H9 (cell line): Measurements from ENCODE around the gene BOD1L2. TPM values are rescaled to one million over a fixed set of nuclear protein-coding genes. Genes with fewer than 3 reads are reported as not detected.

Experiments
- DNase-seq: peaks from one replicate; pipeline ENCODE4 v3.0.0-alpha.2; 2017
- H2AFZ ChIP-seq: one replicate; pipeline ENCODE4 v1.6.1; 2013; ENCODE audit warnings: mild to moderate bottlenecking, low read length, control low read depth, moderate library complexity
- H2AK5ac ChIP-seq: 2 replicates; pipeline ENCODE4 v1.6.1; 2013; ENCODE audit warnings: low read length, control low read depth, mixed read lengths; ENCODE audit not compliant: insufficient read length
- H2BK120ac ChIP-seq: one replicate; pipeline ENCODE4 v1.6.1; 2013; ENCODE audit warnings: low read depth, mild to moderate bottlenecking, low read length, control low read depth, inconsistent platforms; ENCODE audit not compliant: poor library complexity, severe bottlenecking
- H2BK12ac ChIP-seq: 2 replicates; pipeline ENCODE4 v1.6.1; 2013; ENCODE audit warnings: low read length, control low read depth, mixed read lengths, low read depth; ENCODE audit not compliant: insufficient read length
- H2BK15ac ChIP-seq: 2 replicates; pipeline ENCODE4 v1.6.1; 2013; ENCODE audit warnings: low read depth, low read length, control low read depth
- H2BK20ac ChIP-seq: one replicate; pipeline ENCODE4 v1.6.1; 2013; ENCODE audit warnings: low read depth, mild to moderate bottlenecking, low read length, control low read depth, inconsistent platforms; ENCODE audit not compliant: poor library complexity, severe bottlenecking
- H2BK5ac ChIP-seq: 2 replicates; pipeline ENCODE4 v1.6.1; 2013; ENCODE audit warnings: low read length, control low read depth, mixed read lengths; ENCODE audit not compliant: insufficient read length
- H3K14ac ChIP-seq: 2 replicates; pipeline ENCODE4 v1.6.1; 2013; ENCODE audit warnings: low read length, control low read depth; ENCODE audit not compliant: insufficient read depth
- H3K18ac ChIP-seq: 2 replicates; pipeline ENCODE4 v1.6.1; 2013; ENCODE audit warnings: low read depth, mild to moderate bottlenecking, mixed read lengths, low read length, control low read depth; ENCODE audit not compliant: insufficient read length
- H3K23ac ChIP-seq: 2 replicates; pipeline ENCODE4 v1.6.1; 2013; ENCODE audit warnings: low read length, control low read depth, mixed read lengths, low read depth; ENCODE audit not compliant: insufficient read length
- H3K23me2 ChIP-seq: 2 replicates; pipeline ENCODE4 v1.6.1; 2013; ENCODE audit warnings: low read depth, mild to moderate bottlenecking, mixed read lengths, low read length, control low read depth; ENCODE audit not compliant: insufficient read length, poor library complexity, severe bottlenecking
- H3K27ac ChIP-seq: 2 replicates; pipeline ENCODE4 v1.5.1; 2013; ENCODE audit warnings: low read length, control low read depth, mixed read lengths, low read depth; ENCODE audit not compliant: insufficient read length
- H3K27me3 ChIP-seq: 2 replicates; pipeline ENCODE4 v1.6.1; 2013; ENCODE audit warnings: low read length, control low read depth, inconsistent platforms; ENCODE audit not compliant: insufficient read depth
- H3K4ac ChIP-seq: 2 replicates; pipeline ENCODE4 v1.6.1; 2013; ENCODE audit warnings: low read depth, mild to moderate bottlenecking, control low read depth, inconsistent platforms, low read length, moderate library complexity
- H3K4me1 ChIP-seq: 2 replicates; pipeline ENCODE4 v1.6.1; 2013; ENCODE audit warnings: low read length, control low read depth, inconsistent platforms; ENCODE audit not compliant: insufficient read depth
- H3K4me2 ChIP-seq: 2 replicates; pipeline ENCODE4 v1.6.1; 2013; ENCODE audit warnings: low read length, control low read depth, mixed read lengths; ENCODE audit not compliant: insufficient read length, insufficient read depth
- H3K56ac ChIP-seq: 2 replicates; pipeline ENCODE4 v1.6.1; 2013; ENCODE audit warnings: low read depth, mild to moderate bottlenecking, mixed read lengths, low read length, control low read depth; ENCODE audit not compliant: insufficient read length
- H3K79me1 ChIP-seq: 2 replicates; pipeline ENCODE4 v1.6.1; 2013; ENCODE audit warnings: low read depth, mild to moderate bottlenecking, moderate library complexity, low read length, control low read depth, inconsistent platforms; ENCODE audit not compliant: insufficient read depth, poor library complexity, severe bottlenecking
- H3K79me2 ChIP-seq: 2 replicates; pipeline ENCODE4 v1.6.1; 2013; ENCODE audit warnings: low read length, control low read depth, inconsistent platforms; ENCODE audit not compliant: insufficient read depth
- H3K9ac ChIP-seq: 2 replicates; pipeline ENCODE4 v1.6.1; 2013; ENCODE audit warnings: low read length, control low read depth, mixed read lengths; ENCODE audit not compliant: insufficient read length; ENCODE audit errors: extremely low read depth
- H3K9me3 ChIP-seq: one replicate; pipeline ENCODE4 v1.6.1; 2013; ENCODE audit warnings: low read depth, low read length, inconsistent platforms; ENCODE audit not compliant: control insufficient read depth
- H3T11ph ChIP-seq: one replicate; pipeline ENCODE4 v1.6.1; 2013; ENCODE audit warnings: mild to moderate bottlenecking, low read length, control low read depth, inconsistent platforms
- H4K20me1 ChIP-seq: one replicate; pipeline ENCODE4 v1.6.1; 2013; ENCODE audit not compliant: control insufficient read depth, insufficient read length, insufficient read depth
- H4K5ac ChIP-seq: 2 replicates; pipeline ENCODE4 v1.6.1; 2013; ENCODE audit warnings: low read depth, mild to moderate bottlenecking, mixed read lengths, low read length, control low read depth; ENCODE audit not compliant: insufficient read length
- H4K8ac ChIP-seq: replicated peaks from 2 replicates; pipeline ENCODE4 v1.6.1; 2013; ENCODE audit warnings: low read length, control low read depth, mixed read lengths, low read depth; ENCODE audit not compliant: insufficient read length
- H4K91ac ChIP-seq: 2 replicates; pipeline ENCODE4 v1.6.1; 2013; ENCODE audit warnings: low read depth, mild to moderate bottlenecking, moderate library complexity, mixed read lengths, low read length, control low read depth; ENCODE audit not compliant: insufficient read length
- H3K27ac Mint-ChIP-seq, 3 experiments: 2 replicates in 2 of 3; 3 replicates in 1 of 3; pipeline ENCODE4 v1.8.0; 2020 to 2021; ENCODE audit warnings: mixed read lengths in 3 of 3, mild to moderate bottlenecking in 1 of 3, moderate library complexity in 1 of 3
- H3K27me3 Mint-ChIP-seq: 2 replicates; pipeline ENCODE4 v1.8.0; 2021; ENCODE audit warnings: low read depth, mild to moderate bottlenecking, moderate library complexity, mixed read lengths
- H3K36me3 Mint-ChIP-seq, 3 experiments: 2 replicates in 2 of 3; 3 replicates in 1 of 3; pipeline ENCODE4 v1.8.0; 2020 to 2021; ENCODE audit warnings: low read depth in 3 of 3, mixed read lengths in 3 of 3; ENCODE audit not compliant: insufficient read depth in 1 of 3
- H3K4me1 Mint-ChIP-seq, 2 experiments: 2 replicates each; pipeline ENCODE4 v1.8.0; 2020; ENCODE audit warnings: mixed read lengths in 2 of 2
- H3K4me3 Mint-ChIP-seq, 2 experiments: 2 replicates in 1 of 2; 3 replicates in 1 of 2; pipeline ENCODE4 v1.8.0; 2020 to 2021; ENCODE audit warnings: mild to moderate bottlenecking in 2 of 2, mixed read lengths in 2 of 2, moderate library complexity in 1 of 2
- H3K9me3 Mint-ChIP-seq, 2 experiments: 2 replicates in 1 of 2; 3 replicates in 1 of 2; pipeline ENCODE4 v1.8.0; 2020; ENCODE audit warnings: mild to moderate bottlenecking in 2 of 2, mixed read lengths in 2 of 2, moderate library complexity in 1 of 2
- WGBS: extraction: QIAGEN DNeasy Blood & Tissue Kit; methylation state at CpG from one replicate; pipeline ENCODE4 v1.1.7; 2013; ENCODE audit warnings: missing lambda C conversion rate, low lambda C conversion rate, mixed read lengths; ENCODE audit not compliant: insufficient read length; ENCODE audit errors: extremely low coverage; 5-methylcytosine and 5-hydroxymethylcytosine counted together
- total RNA-seq: library from RNA; stranded (reverse); gene quantifications from 2 replicates; pipeline ENCODE4 v1.2.1, GENCODE V29; 2021
- TF ChIP-seq, protein P1 (sequence below): fragments of 200-600 bp; sonication (generic); conservative IDR thresholded peaks from 3 replicates; pipeline ENCODE4 v1.8.0; 2021; ENCODE audit warnings: antibody characterized with exemption, mild to moderate bottlenecking

The BOD1L2 gene
- total RNA-seq, 1 experiment from 2014 or later: not detected

DNA sequence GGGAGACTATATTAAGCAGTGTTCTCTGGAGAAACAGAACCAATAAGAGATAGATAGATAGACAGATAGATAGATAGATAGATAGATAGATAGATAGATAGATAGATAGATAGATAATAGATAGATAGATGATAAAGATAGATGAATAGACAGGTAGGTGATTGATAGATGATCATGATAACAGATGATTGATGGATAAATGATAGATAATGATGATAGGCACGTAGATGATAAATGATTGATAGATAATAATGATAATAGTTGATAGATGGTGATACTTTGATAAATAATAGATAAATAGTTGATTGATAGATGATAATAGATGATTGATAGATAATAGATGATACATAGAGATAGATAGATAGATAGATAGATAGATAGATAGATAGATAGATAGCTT is 48.5 kb downstream of the BOD1L2 start:
- no peak overlapping the region for H4K8ac ChIP-seq
- no peak overlapping the region for H3K56ac ChIP-seq
- H3K14ac ChIP-seq: no peak overlapping the region
- H2BK12ac ChIP-seq: no peak overlapping the region
- H2BK120ac ChIP-seq: no peak overlapping the region
- H3K27me3 ChIP-seq: no peaks in the 10 kb centered on the region
- H3K18ac ChIP-seq: no peak overlapping the region
- H3K4ac ChIP-seq: no peak overlapping the region
- H2AK5ac ChIP-seq: no peak overlapping the region
- no peak overlapping the region for H3K27ac ChIP-seq
- no peak overlapping the region for H3K9ac ChIP-seq
- no peak overlapping the region for H3K4me2 ChIP-seq
- no peak overlapping the region for H4K91ac ChIP-seq
- no peaks in the 10 kb centered on the region for H3K9me3 ChIP-seq
- Mint-ChIP-seq H3K36me3 (no peaks in the 10 kb centered on the region), H3K4me3 (no peak overlapping the region), H3K4me1 (no peaks in the 10 kb centered on the region), H3K27me3 (no peaks in the 10 kb centered on the region; the same call in none of the 2 replicates), H3K27ac (no peak overlapping the region), H3K9me3 (no peaks in the 10 kb centered on the region; a peak in 1 of 5 replicates)
- H2BK15ac ChIP-seq: no peak overlapping the region
- no peak for DNase-seq
- H2AFZ ChIP-seq: no peak overlapping the region
- H3K4me1 ChIP-seq: no peaks in the 10 kb centered on the region
- 100% methylated on average over 1 of the region's 1 CpG for WGBS
- H3K79me1 ChIP-seq: no peaks in the 10 kb centered on the region
- H4K5ac ChIP-seq: no peak overlapping the region
- H3K79me2 ChIP-seq: no peaks in the 10 kb centered on the region
- no peak overlapping the region for H2BK20ac ChIP-seq
- no peaks in the 10 kb centered on the region for H4K20me1 ChIP-seq
- TF ChIP-seq, protein P1, sequence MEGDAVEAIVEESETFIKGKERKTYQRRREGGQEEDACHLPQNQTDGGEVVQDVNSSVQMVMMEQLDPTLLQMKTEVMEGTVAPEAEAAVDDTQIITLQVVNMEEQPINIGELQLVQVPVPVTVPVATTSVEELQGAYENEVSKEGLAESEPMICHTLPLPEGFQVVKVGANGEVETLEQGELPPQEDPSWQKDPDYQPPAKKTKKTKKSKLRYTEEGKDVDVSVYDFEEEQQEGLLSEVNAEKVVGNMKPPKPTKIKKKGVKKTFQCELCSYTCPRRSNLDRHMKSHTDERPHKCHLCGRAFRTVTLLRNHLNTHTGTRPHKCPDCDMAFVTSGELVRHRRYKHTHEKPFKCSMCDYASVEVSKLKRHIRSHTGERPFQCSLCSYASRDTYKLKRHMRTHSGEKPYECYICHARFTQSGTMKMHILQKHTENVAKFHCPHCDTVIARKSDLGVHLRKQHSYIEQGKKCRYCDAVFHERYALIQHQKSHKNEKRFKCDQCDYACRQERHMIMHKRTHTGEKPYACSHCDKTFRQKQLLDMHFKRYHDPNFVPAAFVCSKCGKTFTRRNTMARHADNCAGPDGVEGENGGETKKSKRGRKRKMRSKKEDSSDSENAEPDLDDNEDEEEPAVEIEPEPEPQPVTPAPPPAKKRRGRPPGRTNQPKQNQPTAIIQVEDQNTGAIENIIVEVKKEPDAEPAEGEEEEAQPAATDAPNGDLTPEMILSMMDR: no peak
- H3K23ac ChIP-seq: no peak overlapping the region
- no peak overlapping the region for H3T11ph ChIP-seq
- no peak overlapping the region for H2BK5ac ChIP-seq
- H3K23me2 ChIP-seq: no peaks in the 10 kb centered on the region
